ENCODE data around the gene EBF3.

The EBF3 gene

DNA sequence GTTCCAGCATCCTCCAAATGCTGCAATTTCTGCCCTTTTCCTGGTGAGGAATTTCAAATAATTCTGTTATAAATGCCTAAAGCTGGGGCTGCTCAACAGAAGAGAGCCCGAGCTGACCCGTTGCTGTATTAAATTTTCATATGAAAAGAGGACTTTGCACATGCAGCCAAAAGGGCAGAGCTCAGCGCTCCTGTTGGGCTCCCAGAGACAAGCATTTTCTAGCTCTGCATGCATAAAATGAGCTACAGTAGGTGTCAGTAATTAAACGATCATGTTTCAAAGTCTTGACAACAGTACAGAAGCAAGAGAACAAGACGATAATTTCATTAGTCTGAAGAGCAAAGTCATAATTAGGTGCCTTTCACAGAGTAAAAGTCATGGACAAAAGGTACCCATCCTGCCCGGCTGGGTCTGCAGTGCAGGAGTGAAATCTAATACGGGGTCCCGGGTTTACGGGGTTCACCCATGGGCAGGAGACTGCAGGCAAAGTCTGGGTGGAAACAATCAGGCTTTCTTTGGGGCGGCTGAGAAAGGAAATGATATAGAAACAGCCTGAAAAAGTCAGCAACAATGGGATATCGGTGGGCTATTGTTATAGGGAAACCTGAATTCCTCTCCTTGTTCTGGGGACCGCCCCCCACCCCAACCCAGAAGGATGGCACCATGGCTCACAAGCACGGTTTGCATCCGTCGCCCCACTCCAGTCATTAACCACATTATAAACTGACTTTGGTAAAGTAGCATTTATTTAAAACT lies 66.0 kb downstream of the EBF3 start:
- TF ChIP-seq, protein P1, sequence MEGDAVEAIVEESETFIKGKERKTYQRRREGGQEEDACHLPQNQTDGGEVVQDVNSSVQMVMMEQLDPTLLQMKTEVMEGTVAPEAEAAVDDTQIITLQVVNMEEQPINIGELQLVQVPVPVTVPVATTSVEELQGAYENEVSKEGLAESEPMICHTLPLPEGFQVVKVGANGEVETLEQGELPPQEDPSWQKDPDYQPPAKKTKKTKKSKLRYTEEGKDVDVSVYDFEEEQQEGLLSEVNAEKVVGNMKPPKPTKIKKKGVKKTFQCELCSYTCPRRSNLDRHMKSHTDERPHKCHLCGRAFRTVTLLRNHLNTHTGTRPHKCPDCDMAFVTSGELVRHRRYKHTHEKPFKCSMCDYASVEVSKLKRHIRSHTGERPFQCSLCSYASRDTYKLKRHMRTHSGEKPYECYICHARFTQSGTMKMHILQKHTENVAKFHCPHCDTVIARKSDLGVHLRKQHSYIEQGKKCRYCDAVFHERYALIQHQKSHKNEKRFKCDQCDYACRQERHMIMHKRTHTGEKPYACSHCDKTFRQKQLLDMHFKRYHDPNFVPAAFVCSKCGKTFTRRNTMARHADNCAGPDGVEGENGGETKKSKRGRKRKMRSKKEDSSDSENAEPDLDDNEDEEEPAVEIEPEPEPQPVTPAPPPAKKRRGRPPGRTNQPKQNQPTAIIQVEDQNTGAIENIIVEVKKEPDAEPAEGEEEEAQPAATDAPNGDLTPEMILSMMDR (IDR thresholded peaks at IDR 0.05; ENCODE audit: low read depth, low read length) = no peak
- no peak overlapping the region for H3K4me3 ChIP-seq (ENCODE audit: low read depth, low read length)
- no peak for DNase-seq (ENCODE audit: low read depth, low spot score)
- in situ Hi-C loops (cut with HindIII; ENCODE audit: low sequenced_read_pairs) = no loop called here

DNA sequence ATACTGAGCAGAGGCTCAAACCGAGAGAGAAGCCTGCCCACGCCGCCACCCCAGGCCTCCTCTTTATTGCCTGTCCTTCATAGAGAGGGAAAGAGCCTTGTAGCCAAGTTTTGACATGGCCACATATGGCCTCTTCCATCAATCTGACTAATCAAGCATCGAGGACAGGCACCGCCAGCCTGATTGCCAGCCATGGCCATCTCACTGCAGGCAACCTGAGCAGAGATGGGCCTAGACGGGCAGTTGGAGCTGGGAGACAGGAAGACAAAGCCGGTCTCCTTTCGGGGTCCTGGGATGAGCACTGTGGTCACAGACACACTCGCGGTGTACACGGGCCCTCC lies 67.2 kb downstream of the EBF3 start:
- in situ Hi-C loops (cut with HindIII; ENCODE audit: low sequenced_read_pairs) = no loop called here
- H3K4me3 ChIP-seq (ENCODE audit: low read depth, low read length) = no peak overlapping the region
- no peak for DNase-seq (ENCODE audit: low read depth, low spot score)
- TF ChIP-seq, protein P1 (IDR thresholded peaks at IDR 0.05; ENCODE audit: low read depth, low read length) = no peak

DNA sequence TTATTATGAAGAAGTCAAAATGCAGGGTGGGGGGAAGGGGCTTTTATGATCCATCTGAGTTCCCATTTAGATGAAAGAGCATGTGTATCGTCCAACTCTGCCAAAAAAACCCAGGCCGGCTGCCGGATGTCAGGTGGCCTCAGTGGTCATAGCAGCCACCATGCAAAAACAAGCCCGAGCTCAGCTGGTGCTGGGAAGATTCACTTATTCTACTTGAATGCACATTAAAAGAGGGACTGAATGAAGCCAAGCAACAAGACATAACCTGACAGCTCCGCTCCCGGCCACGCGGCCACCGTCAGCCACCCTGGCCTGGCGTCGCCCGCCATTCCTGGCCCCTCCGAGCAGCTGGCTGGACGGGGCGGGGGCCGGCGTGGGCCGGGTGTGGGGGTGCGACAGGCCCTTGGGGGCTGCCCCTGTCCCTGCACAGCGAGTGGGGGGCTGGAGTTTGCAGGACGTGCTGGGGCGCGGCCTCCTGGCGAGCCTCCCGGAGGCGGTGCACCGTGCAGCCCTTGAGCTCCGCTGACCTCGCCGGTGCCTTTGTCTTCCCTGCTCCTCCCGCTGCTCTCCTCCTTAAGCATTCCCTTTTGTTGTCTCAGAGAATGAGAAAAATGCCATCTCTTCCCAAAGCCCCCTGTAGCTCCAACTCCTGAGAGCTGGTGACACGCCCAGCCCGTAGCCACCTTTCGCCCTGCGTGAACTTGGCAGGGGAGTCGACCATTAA lies 67.8 kb downstream of the EBF3 start:
- in situ Hi-C loops (cut with HindIII; ENCODE audit: low sequenced_read_pairs) = no loop called here
- TF ChIP-seq, protein P1 (IDR thresholded peaks at IDR 0.05; ENCODE audit: low read depth, low read length) = no peak
- H3K4me3 ChIP-seq (ENCODE audit: low read depth, low read length) = no peak overlapping the region
- DNase-seq (ENCODE audit: low read depth, low spot score) = no peak

DNA sequence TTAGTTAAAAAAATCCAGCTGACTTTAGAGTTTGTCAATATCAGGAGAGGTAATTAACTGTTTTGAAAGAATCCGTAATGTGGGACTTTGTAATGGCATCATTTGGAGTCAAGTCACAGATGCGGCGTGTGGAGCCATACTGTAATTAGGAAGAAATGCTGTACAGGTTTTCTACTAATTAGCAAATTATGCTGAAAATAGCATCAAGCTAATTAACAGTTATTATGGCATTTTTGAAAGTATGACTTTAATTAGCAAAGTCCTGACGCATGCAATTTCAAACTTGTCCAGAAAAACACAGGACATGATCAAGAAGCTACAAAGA lies 68.3 kb downstream of the EBF3 start:
- DNase-seq (ENCODE audit: low read depth, low spot score) = no peak
- in situ Hi-C loops (cut with HindIII; ENCODE audit: low sequenced_read_pairs) = no loop called here

DNA sequence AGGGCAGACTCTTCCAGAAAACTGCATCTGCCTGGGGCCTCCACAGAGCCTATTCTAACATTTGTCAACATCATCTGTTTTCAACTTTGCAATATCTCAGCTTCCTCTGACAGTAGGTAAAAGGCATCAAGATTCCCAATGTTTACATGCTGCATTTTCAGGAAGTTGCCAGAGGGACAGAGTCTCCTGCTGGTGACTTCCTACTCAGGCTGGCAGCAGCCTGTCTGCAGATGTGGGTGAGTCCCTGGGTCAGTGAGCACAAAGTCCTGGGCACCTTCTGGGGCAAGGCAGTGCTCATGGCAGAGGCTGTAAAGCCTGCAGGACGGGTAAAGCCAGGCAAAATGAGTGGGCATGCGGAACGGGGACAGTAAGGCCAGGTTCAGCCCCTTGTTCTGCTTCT lies 69.4 kb downstream of the EBF3 start:
- TF ChIP-seq, protein P1 (IDR thresholded peaks at IDR 0.05; ENCODE audit: low read depth, low read length) = no peak
- no peak for DNase-seq (ENCODE audit: low read depth, low spot score)
- in situ Hi-C loops (cut with HindIII; ENCODE audit: low sequenced_read_pairs) = no loop called here
- no peak overlapping the region for H3K4me3 ChIP-seq (ENCODE audit: low read depth, low read length)

More for the DNA sequence above, 68.3 kb downstream of the EBF3 start:
- no peak overlapping the region for H3K4me3 ChIP-seq (ENCODE audit: low read depth, low read length)
- TF ChIP-seq, protein P1 (IDR thresholded peaks at IDR 0.05; ENCODE audit: low read depth, low read length) = no peak

DNA sequence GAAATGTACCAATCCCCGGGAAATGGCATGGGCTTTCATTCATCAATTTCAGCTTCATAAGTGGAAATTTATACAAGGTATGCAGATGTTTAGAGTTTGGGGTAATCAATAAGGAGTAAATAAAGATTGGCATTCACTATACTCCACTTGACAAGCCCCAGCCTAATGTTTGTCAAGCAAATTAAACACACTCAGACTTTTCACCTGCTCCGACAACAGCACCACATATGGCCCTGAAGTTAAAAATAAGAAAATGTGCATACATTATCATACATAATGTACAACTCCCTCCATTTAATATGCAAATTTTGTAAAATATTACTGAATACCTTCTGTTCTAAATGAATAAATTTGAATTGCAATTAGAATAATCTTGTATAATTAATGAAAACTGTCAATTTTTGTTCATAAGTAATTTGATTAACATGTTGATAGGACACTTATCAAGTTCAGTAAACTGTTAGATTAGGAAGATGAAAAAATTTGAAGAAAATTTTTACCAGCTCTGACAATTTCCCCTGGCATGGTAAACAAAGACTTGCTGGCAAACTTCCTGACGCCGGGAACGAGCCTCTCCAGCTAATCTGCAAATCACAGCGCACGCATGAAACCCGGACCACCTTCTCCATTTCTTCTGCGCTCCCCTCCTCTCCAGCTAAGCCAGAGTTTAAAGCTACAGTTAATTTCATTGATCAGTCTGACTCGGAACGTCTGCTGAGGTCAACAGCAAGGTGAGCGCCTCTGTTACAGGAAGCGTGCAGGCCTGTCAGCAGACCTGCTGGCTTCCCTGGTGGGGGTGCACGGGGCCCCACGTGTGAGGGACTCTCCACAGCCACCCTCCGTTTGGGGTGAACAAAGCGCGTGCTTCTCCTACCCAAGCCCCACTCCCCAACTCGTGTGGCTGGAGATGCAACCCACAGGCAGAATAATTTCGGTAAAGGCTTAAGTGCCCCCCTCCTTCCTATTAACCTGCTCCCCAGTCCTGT lies 70.7 kb downstream of the EBF3 start:
- DNase-seq (ENCODE audit: low read depth, low spot score) = no peak
- in situ Hi-C loops (cut with HindIII; ENCODE audit: low sequenced_read_pairs) = no loop called here
- H3K4me3 ChIP-seq (ENCODE audit: low read depth, low read length) = no peak overlapping the region
- TF ChIP-seq, protein P1 (IDR thresholded peaks at IDR 0.05; ENCODE audit: low read depth, low read length) = no peak

Measured in astrocyte of the spinal cord (primary cell).